Right atrium auricular region (tissue), 2 donors: ENCODE measurements around the gene ASB13. TPM values are rescaled to one million over a fixed set of nuclear protein-coding genes. Genes with fewer than 3 reads are reported as not detected.

Experiments
- DNase-seq: peaks from one replicate; pipeline ENCODE4 v3.0.0-alpha.2; 2019; ENCODE audit warnings: low spot score
- H3K27ac ChIP-seq, 2 donors: fragments of 200-600 bp; sonication (generic); 1 replicate in 1 of 2; 2 replicates in 1 of 2; pipeline ENCODE4 v1.5.1; 2016 to 2019
- H3K27me3 ChIP-seq, 2 donors: fragments of 200-600 bp; sonication (generic); one replicate each; pipeline versions ENCODE4 v1.5.1 to v1.6.0; 2017 to 2019
- H3K36me3 ChIP-seq: fragments of 200-600 bp; sonication (generic); one replicate; pipeline ENCODE4 v1.5.1; 2016
- H3K4me1 ChIP-seq, 2 donors: fragments of 200-600 bp; sonication (generic); one replicate each; pipeline versions ENCODE4 v1.5.1 to v1.6.0; 2017 to 2019
- H3K4me3 ChIP-seq, 2 donors: fragments of 200-600 bp; sonication (generic); 1 replicate in 1 of 2; 2 replicates in 1 of 2; pipeline ENCODE4 v1.5.1; 2017 to 2019; ENCODE audit warnings: mild to moderate bottlenecking in 1 of 2, moderate library complexity in 1 of 2
- H3K9me3 ChIP-seq, 2 donors: fragments of 200-600 bp; sonication (generic); one replicate each; pipeline ENCODE4 v1.5.1; 2019
- total RNA-seq, 2 donors: library from RNA; depleted of rRNA; stranded (reverse); fragments of >200 nt; gene quantifications; one replicate each; pipeline ENCODE4 v1.1.0, GENCODE V29; 2016
- TF ChIP-seq, protein P1 (sequence below), 2 donors: fragments of 200-600 bp; sonication (generic); IDR thresholded peaks; one replicate each; pipeline ENCODE4 v1.5.1; 2019; ENCODE audit warnings: antibody characterized with exemption in 2 of 2

ASB13 gene
- total RNA-seq, 2 donors from 2014 or later: 10.5 to 14.3 TPM

DNA sequence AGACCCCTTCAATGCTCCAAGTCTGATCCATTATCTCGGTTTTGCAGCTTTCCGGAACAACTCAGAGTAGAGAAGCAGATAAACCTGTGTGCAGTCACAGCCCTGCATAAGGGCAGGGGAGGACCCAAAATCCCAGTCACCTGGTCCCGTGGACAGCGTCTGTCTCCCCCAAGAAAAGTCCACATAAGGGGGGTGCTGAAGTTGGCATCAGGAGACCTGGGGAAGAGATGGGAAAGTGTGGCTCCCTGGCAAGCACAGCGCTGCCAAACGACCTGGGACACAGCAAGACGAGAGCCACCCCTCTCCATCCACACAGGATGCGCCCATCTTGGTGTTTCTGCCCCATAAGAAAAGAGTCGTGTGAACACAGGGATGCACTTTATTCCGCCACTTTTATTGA is 27.9 kb downstream of the ASB13 start:
- Histone ChIP-seq H3K36me3 (peaks cover 35% of the 10 kb centered on the region), H3K27me3 (no peaks in the 10 kb centered on the region), H3K9me3 (no peaks in the 10 kb centered on the region)

DNA sequence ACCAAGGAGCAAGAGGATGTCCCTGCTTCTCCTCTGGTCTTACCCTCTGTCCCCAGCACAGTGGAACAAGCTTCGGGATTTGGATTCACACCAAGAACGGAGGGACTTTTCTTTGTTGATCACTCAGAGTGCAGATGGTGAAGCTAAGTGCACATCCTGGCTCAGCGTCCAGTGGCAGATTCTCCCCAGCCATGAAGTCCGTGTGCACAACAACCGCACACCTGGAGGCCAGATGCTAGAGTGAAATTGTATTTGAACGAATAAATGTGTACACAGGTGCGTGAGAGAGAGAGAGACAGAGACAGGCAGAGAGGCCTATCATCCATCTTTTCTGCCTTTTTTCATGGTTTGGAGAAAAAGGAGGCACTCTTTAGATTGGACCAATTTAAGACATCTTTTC is 31.5 kb downstream of the ASB13 start:
- H3K27ac ChIP-seq: no peak overlapping the region

More for the DNA sequence above, 27.9 kb downstream of the ASB13 start:
- no peak for DNase-seq
- Histone ChIP-seq H3K4me1 (peaks cover 0 to 5% of the 10 kb centered on the region in 2 donors), H3K27ac (no peak overlapping the region), H3K4me3 (no peak overlapping the region)
- TF ChIP-seq, protein P1, sequence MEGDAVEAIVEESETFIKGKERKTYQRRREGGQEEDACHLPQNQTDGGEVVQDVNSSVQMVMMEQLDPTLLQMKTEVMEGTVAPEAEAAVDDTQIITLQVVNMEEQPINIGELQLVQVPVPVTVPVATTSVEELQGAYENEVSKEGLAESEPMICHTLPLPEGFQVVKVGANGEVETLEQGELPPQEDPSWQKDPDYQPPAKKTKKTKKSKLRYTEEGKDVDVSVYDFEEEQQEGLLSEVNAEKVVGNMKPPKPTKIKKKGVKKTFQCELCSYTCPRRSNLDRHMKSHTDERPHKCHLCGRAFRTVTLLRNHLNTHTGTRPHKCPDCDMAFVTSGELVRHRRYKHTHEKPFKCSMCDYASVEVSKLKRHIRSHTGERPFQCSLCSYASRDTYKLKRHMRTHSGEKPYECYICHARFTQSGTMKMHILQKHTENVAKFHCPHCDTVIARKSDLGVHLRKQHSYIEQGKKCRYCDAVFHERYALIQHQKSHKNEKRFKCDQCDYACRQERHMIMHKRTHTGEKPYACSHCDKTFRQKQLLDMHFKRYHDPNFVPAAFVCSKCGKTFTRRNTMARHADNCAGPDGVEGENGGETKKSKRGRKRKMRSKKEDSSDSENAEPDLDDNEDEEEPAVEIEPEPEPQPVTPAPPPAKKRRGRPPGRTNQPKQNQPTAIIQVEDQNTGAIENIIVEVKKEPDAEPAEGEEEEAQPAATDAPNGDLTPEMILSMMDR (IDR thresholded peaks at IDR 0.05): no peak

DNA sequence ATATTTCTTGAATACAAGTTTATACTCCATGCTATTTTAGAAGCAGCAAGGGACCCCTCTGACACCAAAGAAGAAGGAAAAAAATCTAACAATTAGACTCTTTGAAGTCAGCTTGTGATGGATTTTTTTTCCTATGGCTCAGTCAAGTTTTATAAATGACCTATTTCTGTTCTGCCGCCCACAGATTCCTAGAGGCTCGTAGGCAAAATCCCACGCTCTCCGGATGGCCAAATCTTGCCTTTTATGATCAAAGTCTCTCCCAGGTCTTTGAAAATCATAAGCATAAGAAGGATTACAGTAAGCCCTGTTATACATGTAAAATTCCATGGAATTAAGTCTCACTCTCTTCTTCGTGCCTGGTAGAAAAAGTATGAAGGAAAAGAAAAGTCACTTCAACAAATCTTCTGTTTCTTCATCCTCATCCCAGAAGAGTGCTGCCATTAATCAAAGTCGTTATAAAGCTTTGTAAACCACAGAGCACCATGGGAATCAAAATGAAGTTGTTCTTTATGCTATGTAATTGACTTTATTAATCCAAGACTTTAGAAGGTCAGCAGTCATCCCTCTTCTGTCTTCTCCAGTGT is 33.1 kb downstream of the ASB13 start:
- Histone ChIP-seq H3K4me1 (peaks cover 0 to 11% of the 10 kb centered on the region in 2 donors), H3K36me3 (no peaks in the 10 kb centered on the region), H3K4me3 (no peak overlapping the region), H3K27ac (no peak overlapping the region), H3K9me3 (no peaks in the 10 kb centered on the region), H3K27me3 (no peaks in the 10 kb centered on the region)
- TF ChIP-seq, protein P1 (IDR thresholded peaks at IDR 0.05): no peak
- no peak for DNase-seq

More for the DNA sequence above, 31.5 kb downstream of the ASB13 start:
- peaks cover 0 to 11% of the 10 kb centered on the region in 2 donors for H3K4me1 ChIP-seq
- no peaks in the 10 kb centered on the region for H3K9me3 ChIP-seq
- H3K36me3 ChIP-seq: peaks cover 10% of the 10 kb centered on the region
- no peak for DNase-seq
- TF ChIP-seq, protein P1 (IDR thresholded peaks at IDR 0.05): no peak
- H3K4me3 ChIP-seq: no peak overlapping the region
- H3K27me3 ChIP-seq: no peaks in the 10 kb centered on the region

DNA sequence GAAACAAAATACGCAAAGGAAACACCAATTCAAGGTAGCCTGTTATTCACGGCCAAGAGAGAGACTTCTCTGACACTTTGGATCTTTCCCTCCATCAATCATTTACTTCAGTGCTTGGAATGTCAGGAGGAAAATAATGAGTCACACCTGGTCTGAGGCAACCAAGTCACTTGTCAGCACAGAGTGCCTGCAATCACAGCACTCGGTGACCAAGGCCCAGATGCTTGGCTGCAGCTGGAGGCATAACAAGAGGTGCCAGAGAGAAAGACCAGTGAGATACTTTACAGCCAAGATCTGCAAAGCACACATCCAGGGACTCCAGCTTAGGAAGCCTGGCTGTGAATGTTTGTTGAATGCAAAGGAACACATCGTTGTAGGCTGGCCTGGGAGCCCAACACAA is 33.9 kb downstream of the ASB13 start:
- Histone ChIP-seq H3K4me1 (peaks cover 0 to 11% of the 10 kb centered on the region in 2 donors), H3K27ac (no peak overlapping the region), H3K36me3 (no peaks in the 10 kb centered on the region), H3K4me3 (no peak overlapping the region), H3K9me3 (no peaks in the 10 kb centered on the region), H3K27me3 (no peaks in the 10 kb centered on the region)
- peak; percentile 64 for DNase-seq
- TF ChIP-seq, protein P1 (IDR thresholded peaks at IDR 0.05): no peak

DNA sequence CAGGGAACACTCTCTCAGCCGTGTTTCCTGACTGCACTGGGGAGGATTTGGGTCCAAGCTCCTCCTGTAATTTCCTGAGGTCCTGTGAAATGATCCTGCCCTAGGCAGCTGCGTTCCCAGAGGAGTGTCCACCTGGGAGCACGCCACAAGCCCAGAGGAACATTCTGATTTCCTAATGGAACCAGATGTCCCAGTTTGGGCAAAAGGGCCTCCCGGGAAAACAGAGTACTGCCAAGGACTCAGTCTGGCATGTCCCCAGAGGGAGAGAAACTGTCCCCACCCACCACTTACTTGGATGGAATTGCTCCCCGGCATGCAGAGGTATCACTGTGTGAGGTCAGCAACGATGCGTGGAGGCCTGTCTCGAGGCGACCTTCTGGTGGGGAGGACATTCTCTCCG is 34.5 kb downstream of the ASB13 start:
- H3K36me3 ChIP-seq: no peaks in the 10 kb centered on the region
- no peak overlapping the region for H3K4me3 ChIP-seq
- H3K27ac ChIP-seq: no peak overlapping the region
- DNase-seq: no peak
- TF ChIP-seq, protein P1 (IDR thresholded peaks at IDR 0.05): no peak
- no peaks in the 10 kb centered on the region for H3K9me3 ChIP-seq
- peaks cover 0 to 11% of the 10 kb centered on the region in 2 donors for H3K4me1 ChIP-seq
- no peaks in the 10 kb centered on the region for H3K27me3 ChIP-seq

DNA sequence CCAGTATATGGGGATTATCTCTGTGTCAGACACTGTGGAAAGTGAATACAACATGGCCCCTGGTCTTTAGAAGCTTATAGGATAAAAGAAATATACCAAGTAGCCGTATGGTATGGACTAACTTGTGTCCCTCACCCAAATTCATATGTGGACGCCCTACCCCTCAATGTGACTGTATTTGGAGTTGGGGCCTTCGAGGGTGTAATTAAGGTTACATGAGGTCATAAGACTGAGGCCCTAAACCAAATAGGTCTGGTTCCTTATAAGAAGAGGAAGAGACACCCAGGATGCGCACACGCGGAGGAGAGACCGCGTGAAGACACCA is 36.3 kb downstream of the ASB13 start:
- no peaks in the 10 kb centered on the region for H3K27me3 ChIP-seq
- no peak overlapping the region for H3K4me3 ChIP-seq
- no peak for DNase-seq
- H3K27ac ChIP-seq: no peak overlapping the region
- TF ChIP-seq, protein P1 (IDR thresholded peaks at IDR 0.05): peak; percentile 4 to 8
- H3K36me3 ChIP-seq: no peaks in the 10 kb centered on the region
- H3K4me1 ChIP-seq: peaks cover 0 to 11% of the 10 kb centered on the region in 2 donors
- no peaks in the 10 kb centered on the region for H3K9me3 ChIP-seq
